Mucosa of stomach (tissue), 1 donor: ENCODE results near the gene SH3D19.

Source experiments
- H3K27me3 ChIP-seq: one replicate; pipeline ENCODE4 v1.7.0; 2013; ENCODE audit warnings: mild to moderate bottlenecking, low read length; ENCODE audit not compliant: control insufficient read depth, insufficient read depth
- H3K36me3 ChIP-seq: one replicate; pipeline ENCODE4 v1.7.0; 2013; ENCODE audit warnings: low read length; ENCODE audit not compliant: control insufficient read depth, insufficient read depth
- H3K4me1 ChIP-seq: one replicate; pipeline ENCODE4 v1.7.0; 2013; ENCODE audit warnings: mild to moderate bottlenecking, low read length; ENCODE audit not compliant: control insufficient read depth, insufficient read depth
- H3K4me3 ChIP-seq: one replicate; pipeline ENCODE4 v1.7.0; 2013; ENCODE audit warnings: low read length
- H3K9ac ChIP-seq: one replicate; pipeline ENCODE4 v1.7.0; 2013; ENCODE audit warnings: mild to moderate bottlenecking, low read length, moderate library complexity
- H3K9me3 ChIP-seq: one replicate; pipeline ENCODE4 v1.7.0; 2013; ENCODE audit warnings: mild to moderate bottlenecking, low read length, moderate library complexity; ENCODE audit not compliant: control insufficient read depth
- donor health status: Pancreatic carcinoma.

SH3D19 gene

DNA sequence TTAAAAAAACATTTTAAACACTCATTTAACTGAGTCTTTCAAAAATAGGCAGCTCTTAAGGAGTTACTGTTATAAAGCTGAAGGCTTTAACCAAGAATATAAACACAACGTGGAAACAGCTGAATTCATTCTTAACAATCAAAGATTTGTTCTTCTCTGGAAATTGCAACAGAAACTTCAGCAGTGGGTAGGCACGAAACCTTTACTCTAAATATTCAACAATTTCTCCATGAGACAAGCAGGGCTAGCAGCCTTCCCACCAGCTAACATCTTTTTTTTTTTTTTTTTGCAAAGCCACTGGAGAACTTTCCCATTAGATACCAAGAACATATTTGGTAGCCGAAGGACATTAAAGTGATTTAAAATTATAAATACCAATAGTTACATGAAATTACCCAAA is 126.7 kb downstream of the SH3D19 start:
- Histone ChIP-seq H3K27me3 (no peaks in the 10 kb centered on the region), H3K36me3 (no peaks in the 10 kb centered on the region), H3K4me3 (no peak overlapping the region), H3K9ac (no peak overlapping the region), H3K9me3 (no peaks in the 10 kb centered on the region), H3K4me1 (peaks cover 16% of the 10 kb centered on the region)

DNA sequence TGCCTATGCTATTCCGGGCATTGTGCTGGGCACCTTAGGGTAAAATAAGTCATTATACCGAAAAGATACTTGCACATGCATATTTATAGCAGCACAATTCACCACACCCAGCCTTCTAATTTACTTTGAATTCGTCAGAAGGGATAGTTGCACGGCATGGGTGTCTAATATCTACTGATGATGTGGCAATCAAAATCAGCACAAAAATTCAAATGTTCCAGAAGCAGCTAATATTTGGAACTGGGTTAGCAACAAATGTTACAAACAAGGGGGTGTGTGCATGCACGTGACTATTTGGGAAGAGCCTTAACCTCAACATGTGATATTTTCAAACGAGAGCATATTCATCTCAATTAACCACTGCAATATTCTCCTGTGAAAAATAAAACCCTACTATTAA is 128.2 kb downstream of the SH3D19 start:
- Histone ChIP-seq H3K4me1 (peaks cover 9% of the 10 kb centered on the region), H3K27me3 (no peaks in the 10 kb centered on the region), H3K36me3 (no peaks in the 10 kb centered on the region), H3K4me3 (no peak overlapping the region), H3K9ac (no peak overlapping the region), H3K9me3 (no peaks in the 10 kb centered on the region)

DNA sequence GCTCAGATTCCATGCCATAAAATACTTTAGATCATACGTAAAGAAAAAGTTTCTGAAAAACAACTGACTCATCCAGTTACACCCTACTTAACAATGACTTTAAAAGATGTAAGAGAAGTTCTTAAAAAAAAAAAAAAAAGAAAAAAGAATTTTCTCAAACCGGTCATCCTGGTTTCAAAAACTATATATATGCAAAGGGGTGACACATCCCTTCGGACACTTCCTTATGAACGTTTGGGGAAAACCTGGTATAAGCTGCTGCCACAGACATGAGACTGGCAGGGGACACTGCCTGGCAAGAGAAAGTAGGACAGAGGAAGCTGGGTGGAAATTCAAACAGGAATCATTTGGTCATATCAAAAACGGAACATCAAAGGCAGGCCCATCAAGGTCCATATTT is 129.6 kb downstream of the SH3D19 start:
- H3K9ac ChIP-seq: no peak overlapping the region
- H3K36me3 ChIP-seq: no peaks in the 10 kb centered on the region
- H3K27me3 ChIP-seq: no peaks in the 10 kb centered on the region
- H3K9me3 ChIP-seq: no peaks in the 10 kb centered on the region
- no peak overlapping the region for H3K4me3 ChIP-seq
- H3K4me1 ChIP-seq: peaks cover 9% of the 10 kb centered on the region

DNA sequence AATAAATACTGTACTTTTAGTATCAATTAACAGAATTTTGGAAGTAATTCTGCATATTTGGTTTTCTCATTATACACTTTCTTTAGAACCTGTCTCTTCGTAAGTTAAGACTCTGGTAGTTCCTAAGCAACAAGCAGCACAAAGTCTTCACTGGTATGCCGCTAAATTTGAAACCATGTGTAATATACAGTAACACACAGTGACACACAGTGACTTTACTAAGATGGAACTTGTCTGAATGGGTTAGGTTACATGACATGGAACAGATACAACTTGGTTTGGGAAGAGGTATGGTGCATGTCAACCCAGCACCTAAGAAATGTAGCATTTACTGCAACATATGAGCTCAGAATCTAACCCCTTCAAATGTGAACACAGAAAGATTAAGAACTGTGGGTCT is 132.0 kb downstream of the SH3D19 start:
- Histone ChIP-seq H3K27me3 (no peaks in the 10 kb centered on the region), H3K9ac (no peak overlapping the region), H3K4me3 (no peak overlapping the region), H3K9me3 (no peaks in the 10 kb centered on the region), H3K36me3 (no peaks in the 10 kb centered on the region), H3K4me1 (peaks cover 9% of the 10 kb centered on the region)

DNA sequence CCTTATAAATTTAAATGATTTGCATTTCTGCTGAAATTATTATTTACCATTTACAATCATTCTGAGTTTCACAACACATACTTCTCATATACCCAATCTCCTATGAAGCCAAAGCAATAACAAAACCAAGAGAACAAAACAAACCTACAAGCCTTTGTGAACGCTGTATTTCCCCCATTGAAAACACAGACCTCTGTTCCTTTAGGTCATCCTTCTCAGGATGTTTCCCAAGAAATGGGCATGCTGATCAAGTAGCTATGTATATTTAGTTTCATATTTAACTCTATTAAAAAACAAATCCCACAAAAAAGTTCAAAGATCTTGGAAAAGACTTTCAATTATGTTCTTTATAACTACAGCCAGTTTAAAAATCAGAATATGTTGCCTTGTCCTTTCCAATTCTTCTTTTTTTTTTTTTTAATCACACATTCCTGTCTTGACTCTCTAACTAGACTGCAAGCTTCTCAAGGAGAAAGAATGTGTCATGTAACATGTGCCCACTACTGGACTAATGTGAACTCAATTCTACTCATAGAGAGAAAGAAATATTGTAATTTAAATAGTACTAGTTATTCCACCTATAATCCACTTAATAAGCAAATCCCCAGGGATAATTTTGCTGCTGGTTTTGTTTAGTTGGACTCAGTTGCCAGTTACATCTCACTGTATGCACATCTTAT is 132.7 kb downstream of the SH3D19 start:
- Histone ChIP-seq H3K4me1 (peaks cover 9% of the 10 kb centered on the region), H3K27me3 (no peaks in the 10 kb centered on the region), H3K36me3 (no peaks in the 10 kb centered on the region), H3K9ac (no peak overlapping the region), H3K4me3 (no peak overlapping the region), H3K9me3 (no peaks in the 10 kb centered on the region)

DNA sequence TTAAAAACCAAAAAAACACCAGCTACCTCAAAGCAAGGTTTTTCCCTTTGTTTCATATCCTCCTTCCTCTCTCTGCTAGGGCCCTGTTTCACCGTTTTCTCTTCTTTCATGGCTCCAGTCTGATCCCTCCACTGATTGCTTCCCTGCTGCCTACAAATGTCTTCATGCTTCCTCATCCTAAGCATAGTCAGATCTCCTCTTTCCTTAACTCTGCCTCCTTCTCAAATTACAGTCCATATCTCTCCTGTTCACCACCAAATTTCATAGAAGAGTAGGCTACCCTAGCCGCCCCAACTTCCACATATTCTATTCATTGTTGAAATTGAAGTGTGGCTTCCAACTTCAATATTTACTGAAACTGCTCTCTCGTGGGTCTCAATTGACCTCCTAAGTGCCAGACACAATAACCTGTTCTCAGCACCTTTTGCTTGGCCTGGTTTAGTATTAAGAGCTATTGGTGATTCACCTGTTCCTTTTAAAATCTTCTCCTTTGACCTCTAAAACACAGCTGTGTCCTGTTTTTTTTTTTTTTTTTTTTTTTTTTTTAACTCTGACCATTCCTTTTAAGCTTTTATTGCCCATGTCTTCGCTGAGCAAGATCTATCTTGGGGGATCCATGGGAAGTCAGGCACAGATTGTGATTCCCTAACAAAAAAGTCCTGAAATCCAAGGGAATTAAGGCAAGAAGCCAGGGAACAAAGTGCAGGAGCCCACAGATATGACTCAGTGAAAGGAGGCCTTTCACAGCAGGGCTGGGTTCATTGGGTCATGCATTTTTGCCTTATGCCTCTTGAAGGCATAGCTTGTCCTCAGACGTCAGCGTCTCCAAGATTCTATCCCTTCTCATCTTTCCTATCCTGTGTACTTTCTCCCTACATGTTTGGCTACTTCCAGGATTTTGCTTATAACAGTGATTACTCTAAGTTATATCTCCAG is 140.6 kb downstream of the SH3D19 start:
- H3K27me3 ChIP-seq: no peaks in the 10 kb centered on the region
- H3K9ac ChIP-seq: no peak overlapping the region
- H3K4me1 ChIP-seq: peaks cover 8% of the 10 kb centered on the region
- H3K4me3 ChIP-seq: no peak overlapping the region
- H3K36me3 ChIP-seq: no peaks in the 10 kb centered on the region
- no peaks in the 10 kb centered on the region for H3K9me3 ChIP-seq

DNA sequence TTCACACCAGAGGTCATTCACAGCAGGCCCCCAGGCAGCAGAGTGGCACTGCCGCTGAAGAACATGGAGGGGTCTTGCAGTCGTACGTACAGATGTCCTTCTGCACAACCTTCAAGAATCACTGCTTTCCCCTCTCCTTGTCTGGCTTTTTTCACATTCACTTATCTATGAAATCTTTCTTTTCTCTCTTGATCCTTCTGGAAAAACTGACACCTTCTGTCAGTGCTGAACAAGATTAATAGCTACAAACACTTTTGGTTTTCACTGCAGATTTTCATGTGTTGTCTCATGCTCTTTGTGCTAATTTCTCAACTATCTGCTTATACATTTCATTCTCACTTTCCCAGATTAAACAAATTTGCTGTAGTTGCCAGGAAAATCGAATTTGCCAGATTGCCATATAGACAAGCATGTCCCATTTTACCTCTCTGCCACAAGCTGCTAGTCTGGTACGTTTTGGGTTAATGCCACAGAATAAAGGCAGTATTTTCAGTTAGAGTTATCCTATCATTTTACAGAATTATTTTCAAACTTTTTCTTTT is 142.9 kb downstream of the SH3D19 start:
- no peak overlapping the region for H3K9ac ChIP-seq
- no peaks in the 10 kb centered on the region for H3K9me3 ChIP-seq
- no peaks in the 10 kb centered on the region for H3K36me3 ChIP-seq
- H3K4me1 ChIP-seq: peaks cover 8% of the 10 kb centered on the region
- H3K4me3 ChIP-seq: no peak overlapping the region
- no peaks in the 10 kb centered on the region for H3K27me3 ChIP-seq

DNA sequence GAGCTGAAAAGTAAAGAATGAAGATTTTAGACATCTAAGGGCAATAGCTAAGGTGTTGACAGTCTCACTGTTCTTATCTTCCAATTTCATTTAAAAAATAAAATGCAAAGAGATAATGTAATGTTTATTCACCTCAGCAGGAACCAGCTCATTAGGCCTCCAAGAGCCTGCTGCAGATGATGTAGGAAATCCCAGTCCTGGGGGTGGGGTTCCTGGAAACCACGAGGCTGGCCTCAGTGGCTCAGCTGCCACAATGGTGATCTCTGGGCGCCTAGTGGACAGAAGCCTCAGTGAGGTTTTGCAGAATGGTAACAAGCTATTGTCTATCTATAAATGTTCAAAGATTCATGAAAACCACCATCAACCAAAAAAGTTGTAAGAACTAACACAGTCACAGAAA is 148.7 kb downstream of the SH3D19 start:
- H3K27me3 ChIP-seq: no peaks in the 10 kb centered on the region
- H3K9ac ChIP-seq: no peak overlapping the region
- no peak overlapping the region for H3K4me3 ChIP-seq
- H3K36me3 ChIP-seq: no peaks in the 10 kb centered on the region
- H3K4me1 ChIP-seq: no peaks in the 10 kb centered on the region
- no peaks in the 10 kb centered on the region for H3K9me3 ChIP-seq

DNA sequence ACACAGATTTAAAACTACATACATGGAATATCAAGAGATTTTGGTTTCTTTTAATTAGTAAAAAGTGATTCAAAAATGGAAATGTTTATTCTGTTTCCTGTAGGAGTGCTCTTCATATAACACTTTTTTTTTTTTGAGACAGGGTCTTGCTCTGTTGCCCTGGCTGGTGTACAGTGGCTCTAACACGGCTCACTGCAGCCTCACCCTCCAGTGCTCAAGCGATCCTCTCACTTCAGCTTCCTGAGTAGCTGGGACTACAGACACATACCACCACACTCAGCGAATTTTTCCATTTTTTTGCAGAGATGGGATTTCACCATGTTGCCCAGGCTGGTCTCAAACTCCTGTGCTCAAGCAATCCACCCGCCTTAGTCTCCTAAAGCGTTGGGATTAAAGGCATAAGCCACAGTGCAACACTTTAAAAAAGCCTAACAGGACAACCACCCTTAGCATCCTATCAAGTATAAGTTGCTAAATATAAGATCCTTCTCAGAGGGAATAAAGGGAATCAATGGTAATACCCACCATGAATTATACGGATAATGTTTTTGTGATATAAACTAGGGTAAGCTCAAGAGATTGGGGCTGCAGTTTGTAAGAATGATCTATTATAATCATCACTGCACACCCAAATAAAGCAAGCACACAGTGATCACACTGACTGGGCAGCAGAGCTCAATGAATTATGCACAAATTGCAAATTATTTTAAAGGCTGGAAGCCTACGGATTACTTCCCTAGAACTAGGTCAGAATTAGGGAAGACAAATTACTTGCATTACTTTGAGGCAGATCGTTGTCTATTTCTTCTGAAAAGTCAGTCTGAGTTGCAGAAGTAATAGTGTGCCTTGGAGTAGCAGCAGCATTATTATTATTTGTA is 149.4 kb downstream of the SH3D19 start:
- H3K36me3 ChIP-seq: no peaks in the 10 kb centered on the region
- no peak overlapping the region for H3K9ac ChIP-seq
- H3K9me3 ChIP-seq: no peaks in the 10 kb centered on the region
- no peak overlapping the region for H3K4me3 ChIP-seq
- H3K4me1 ChIP-seq: no peaks in the 10 kb centered on the region
- H3K27me3 ChIP-seq: no peaks in the 10 kb centered on the region

DNA sequence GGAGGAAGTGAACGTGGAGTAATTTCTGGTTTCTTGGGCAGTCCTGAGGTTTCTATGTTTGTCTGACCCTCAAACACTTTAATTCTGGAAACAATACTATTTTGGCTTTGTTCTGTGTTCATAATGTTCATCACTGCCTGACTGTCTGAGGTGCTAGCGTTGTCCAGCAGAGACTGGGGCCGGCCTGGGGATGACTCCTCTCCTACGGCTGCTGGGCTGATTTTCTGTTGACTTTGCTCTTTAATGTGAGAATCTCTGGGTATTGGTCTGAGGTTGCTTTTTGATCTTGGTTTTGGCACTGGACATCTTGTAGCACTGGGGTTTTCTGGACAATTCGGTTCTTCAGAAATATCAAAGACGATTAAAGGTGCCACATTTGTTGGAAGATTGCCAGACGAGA is 150.2 kb downstream of the SH3D19 start:
- Histone ChIP-seq H3K9me3 (no peaks in the 10 kb centered on the region), H3K27me3 (no peaks in the 10 kb centered on the region), H3K9ac (no peak overlapping the region), H3K4me1 (no peaks in the 10 kb centered on the region), H3K36me3 (no peaks in the 10 kb centered on the region), H3K4me3 (no peak overlapping the region)

DNA sequence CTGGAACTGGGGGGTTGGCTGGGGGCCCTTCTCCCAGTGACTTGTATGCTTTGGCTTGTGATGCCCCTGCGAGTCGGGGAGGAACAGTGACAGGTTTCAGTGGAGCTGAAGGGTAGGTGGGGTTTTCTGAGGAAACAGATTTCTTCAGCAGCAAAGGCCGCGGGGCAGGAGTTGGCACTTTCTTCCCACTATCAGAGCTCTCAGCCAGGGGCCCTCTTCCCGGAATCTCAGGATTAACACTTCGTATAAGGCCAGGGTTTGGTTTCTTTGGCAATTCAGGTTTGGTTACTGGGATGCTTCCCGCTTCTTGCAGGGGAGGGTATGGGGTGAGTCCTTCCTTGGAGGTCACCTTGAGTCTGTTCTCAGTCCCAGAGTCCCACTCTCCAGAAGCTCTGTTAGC is 150.6 kb downstream of the SH3D19 start:
- H3K4me1 ChIP-seq: no peaks in the 10 kb centered on the region
- H3K9me3 ChIP-seq: no peaks in the 10 kb centered on the region
- no peak overlapping the region for H3K9ac ChIP-seq
- H3K36me3 ChIP-seq: no peaks in the 10 kb centered on the region
- H3K4me3 ChIP-seq: no peak overlapping the region
- H3K27me3 ChIP-seq: no peaks in the 10 kb centered on the region
